ENCODE measurements around the gene DRD1. TPM values are rescaled to one million over a fixed set of nuclear protein-coding genes. Genes with fewer than 3 reads are reported as not detected.

DRD1 gene
- total RNA-seq, 1 experiment from 2014 or later, result 14.0 TPM

- Histone ChIP-seq H3K27ac (no peak overlapping the region), H3K9me3 (replicated peaks) (0 out of 2 replicates have a peak, but pooled peaks cover 3% of the 10 kb centered on the region), H3K4me1 (replicated peaks) (no peaks in the 10 kb centered on the region), H3K27me3 (replicated peaks) (no peaks in the 10 kb centered on the region), H3K36me3 (no peaks in the 10 kb centered on the region), H3K4me3 (no peak overlapping the region)
- DNase-seq (ENCODE audit: low read depth in 1 of 2, low spot score in 2 of 2), result no peak
These were observed 49.4 kb downstream of the DRD1 start for GRCh38 chr5:175394601-175395000.

DNA sequence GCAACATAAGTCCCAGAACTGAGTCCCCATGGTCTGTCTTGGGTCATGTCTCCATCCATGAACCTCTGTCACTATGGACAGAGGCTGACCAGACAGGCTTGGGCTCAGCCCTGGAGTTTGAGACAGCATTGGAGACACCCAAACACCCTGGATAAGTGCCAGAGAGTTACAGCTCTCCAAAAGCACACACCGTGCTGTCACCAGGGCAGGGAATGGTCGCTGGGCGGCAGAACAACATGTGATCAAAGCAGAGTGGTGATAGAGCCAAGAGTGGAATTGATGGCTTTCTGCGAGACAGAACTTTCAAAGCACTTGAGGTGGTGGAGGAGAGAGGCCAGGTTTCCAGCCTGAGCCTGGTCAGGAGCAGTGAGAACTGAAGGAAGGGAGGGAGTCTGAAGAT lies 50.1 kb downstream of the DRD1 start:
- no peak for DNase-seq (ENCODE audit: low read depth in 1 of 2, low spot score in 2 of 2)
- Histone ChIP-seq H3K36me3 (no peaks in the 10 kb centered on the region), H3K4me3 (no peak overlapping the region), H3K27ac (no peak overlapping the region), H3K9me3 (replicated peaks) (0 out of 2 replicates have a peak, but pooled peaks cover 3% of the 10 kb centered on the region), H3K27me3 (replicated peaks) (no peaks in the 10 kb centered on the region), H3K4me1 (replicated peaks) (no peaks in the 10 kb centered on the region)

DNA sequence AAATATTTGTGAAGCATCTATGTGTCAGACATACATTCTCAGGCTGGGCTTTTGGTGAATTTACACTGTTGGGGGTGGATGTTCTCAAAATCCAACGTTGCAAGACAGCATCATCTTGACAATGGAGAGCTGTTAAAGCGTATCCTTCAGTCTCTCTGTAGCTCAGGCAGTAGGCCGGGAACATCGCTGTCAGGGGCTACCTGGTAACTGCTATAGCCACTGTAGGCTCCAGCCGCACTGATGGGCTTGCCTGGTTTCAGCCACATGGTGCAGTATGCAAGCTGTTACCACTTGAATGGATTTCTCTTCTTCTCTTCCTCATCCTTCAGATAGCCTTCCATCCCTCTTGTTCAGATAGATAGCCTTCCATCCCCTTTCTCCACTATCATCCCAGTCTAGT lies 51.7 kb downstream of the DRD1 start:
- Histone ChIP-seq H3K27me3 (replicated peaks) (no peaks in the 10 kb centered on the region), H3K4me3 (no peak overlapping the region), H3K9me3 (replicated peaks) (0 out of 2 replicates have a peak, but pooled peaks cover 3% of the 10 kb centered on the region), H3K4me1 (replicated peaks) (peaks cover 3% of the 10 kb centered on the region), H3K36me3 (no peaks in the 10 kb centered on the region), H3K27ac (no peak overlapping the region)
- no peak for DNase-seq (ENCODE audit: low read depth in 1 of 2, low spot score in 2 of 2)

- Histone ChIP-seq H3K9me3 (replicated peaks) (no peaks in the 10 kb centered on the region), H3K27me3 (replicated peaks) (no peaks in the 10 kb centered on the region), H3K4me1 (replicated peaks) (peaks cover 18% of the 10 kb centered on the region), H3K36me3 (no peaks in the 10 kb centered on the region), H3K4me3 (no peak overlapping the region), H3K27ac (no peak overlapping the region)
- no peak for DNase-seq (ENCODE audit: low read depth in 1 of 2, low spot score in 2 of 2)
These were observed 53.5 kb downstream of the DRD1 start for GRCh38 chr5:175390352-175391083.

Other genes with a start within 250 kb of the DRD1 start
- 147 and 207 TPM in 2 replicates for gene SFXN1, start 34.4 kb upstream of the DRD1 start, total RNA-seq (2014; rRNA removed; shearing (Covaris generic))
- gene HRH2, start 213.9 kb upstream of the DRD1 start, total RNA-seq (2014; rRNA removed; shearing (Covaris generic)), result not detected in 2 replicates

Data from SJSA1 (cell line).